Measurements from ENCODE around the gene ME3. TPM values are rescaled to one million over a fixed set of nuclear protein-coding genes. Genes with fewer than 3 reads are reported as not detected.

The ME3 gene
- total and polyA plus RNA-seq, 2 donors (not counting 1 experiment from before 2014, with no cell fraction given), result 1.3 TPM; not detected in 1

GRCh38 chr11:86491027-86491426, 181.4 kb downstream of the ME3 start:
- no peaks in the 10 kb centered on the region for H3K9me3 Mint-ChIP-seq (ENCODE audit: insufficient read depth)
- Histone ChIP-seq H3K36me3 (replicated peaks in 1 of 2; ENCODE audit: control extremely low read depth in 1 of 2, control insufficient read depth in 1 of 2, extremely low read depth in 1 of 2, insufficient read depth in 2 of 2, low read length in 1 of 2) (no peaks in the 10 kb centered on the region), H3K4me3 (ENCODE audit: control extremely low read depth in 1 of 5, extremely low read depth in 1 of 5, insufficient read depth in 1 of 5, low read depth in 2 of 5, low read length in 4 of 5) (no peak overlapping the region), H3K4me1 (ENCODE audit: control insufficient read depth in 2 of 2, insufficient read depth in 2 of 2, low read length in 2 of 2) (no peaks in the 10 kb centered on the region), H3K27ac (ENCODE audit: low read length in 2 of 2) (no peak overlapping the region), H3K27me3 (replicated peaks in 1 of 4; ENCODE audit: control extremely low read depth in 1 of 4, control insufficient read depth in 3 of 4, insufficient read depth in 4 of 4, low read length in 3 of 4) (no peaks in the 10 kb centered on the region), H3K9me3 (ENCODE audit: control extremely low read depth in 1 of 3, control insufficient read depth in 2 of 3, insufficient read depth in 1 of 3, low read length in 2 of 3) (no peaks in the 10 kb centered on the region), H3K79me2 (ENCODE audit: control insufficient read depth, insufficient read depth, low read length) (no peaks in the 10 kb centered on the region), H3K4me2 (replicated peaks; ENCODE audit: low read depth, low read length, poor library complexity, severe bottlenecking) (no peak overlapping the region), H3K9ac (ENCODE audit: low read length) (no peak overlapping the region), H2AFZ (ENCODE audit: insufficient read depth, low read depth, low read length, poor library complexity, severe bottlenecking) (no peak overlapping the region), H4K20me1 (ENCODE audit: control insufficient read depth, insufficient read depth, low read length, poor library complexity, severe bottlenecking) (no peaks in the 10 kb centered on the region)
- H3K4me3 Mint-ChIP-seq, result no peak overlapping the region
- CTCF ChIA-PET, result no interaction called here
- 100% methylated on average over 3 of the region's 4 CpGs for WGBS (ENCODE audit: insufficient coverage)
- H3K4me1 Mint-ChIP-seq, result no peaks in the 10 kb centered on the region
- no peak overlapping the region for H3K27ac Mint-ChIP-seq
- POLR2A ChIA-PET, result no interaction called here
- intact Hi-C loops (cut with micrococcal nuclease), result no loop called here
- no peaks in the 10 kb centered on the region for H3K27me3 Mint-ChIP-seq
- no peak for DNase-seq
- TF ChIP-seq CTCF (IDR thresholded peaks at IDR 0.05), result no peak
- no peak for ATAC-seq (ENCODE audit: low read depth)

- Histone ChIP-seq H3K9me3 (ENCODE audit: control extremely low read depth in 1 of 3, control insufficient read depth in 2 of 3, insufficient read depth in 1 of 3, low read length in 2 of 3) (no peaks in the 10 kb centered on the region), H3K4me3 (ENCODE audit: control extremely low read depth in 1 of 5, extremely low read depth in 1 of 5, insufficient read depth in 1 of 5, low read depth in 2 of 5, low read length in 4 of 5) (no peak overlapping the region), H3K4me2 (replicated peaks; ENCODE audit: low read depth, low read length, poor library complexity, severe bottlenecking) (no peak overlapping the region), H3K36me3 (replicated peaks in 1 of 2; ENCODE audit: control extremely low read depth in 1 of 2, control insufficient read depth in 1 of 2, extremely low read depth in 1 of 2, insufficient read depth in 2 of 2, low read length in 1 of 2) (no peaks in the 10 kb centered on the region), H3K9ac (ENCODE audit: low read length) (no peak overlapping the region), H3K79me2 (ENCODE audit: control insufficient read depth, insufficient read depth, low read length) (no peaks in the 10 kb centered on the region), H3K4me1 (ENCODE audit: control insufficient read depth in 2 of 2, insufficient read depth in 2 of 2, low read length in 2 of 2) (no peaks in the 10 kb centered on the region), H3K27ac (ENCODE audit: low read length in 2 of 2) (no peak overlapping the region), H3K27me3 (replicated peaks in 1 of 4; ENCODE audit: control extremely low read depth in 1 of 4, control insufficient read depth in 3 of 4, insufficient read depth in 4 of 4, low read length in 3 of 4) (no peaks in the 10 kb centered on the region), H2AFZ (ENCODE audit: insufficient read depth, low read depth, low read length, poor library complexity, severe bottlenecking) (no peak overlapping the region), H4K20me1 (ENCODE audit: control insufficient read depth, insufficient read depth, low read length, poor library complexity, severe bottlenecking) (no peaks in the 10 kb centered on the region)
- intact Hi-C loops (cut with micrococcal nuclease), result no loop called here
- H3K4me3 Mint-ChIP-seq, result no peak overlapping the region
- H3K4me1 Mint-ChIP-seq, result no peaks in the 10 kb centered on the region
- no peak for TF ChIP-seq CTCF (IDR thresholded peaks at IDR 0.05)
- TF ChIP-seq EZH2 (IDR thresholded peaks at IDR 0.05; ENCODE audit: borderline replicate concordance, insufficient read depth, low read depth, low read length, poor library complexity, severe bottlenecking), result no peak
- no peaks in the 10 kb centered on the region for H3K27me3 Mint-ChIP-seq
- H3K27ac Mint-ChIP-seq, result no peak overlapping the region
- DNase-seq (no peak), ATAC-seq (ENCODE audit: low read depth) (no peak)
- POLR2A ChIA-PET, result no interaction called here
- CTCF ChIA-PET, result no interaction called here
- no peaks in the 10 kb centered on the region for H3K9me3 Mint-ChIP-seq (ENCODE audit: insufficient read depth)
Observed at GRCh38 chr11:86490582-86490981, 181.8 kb downstream of the ME3 start.
